Skin of body (tissue), 2 donors: Measurements from ENCODE around the gene SLC10A6. TPM values are rescaled to one million over a fixed set of nuclear protein-coding genes. Genes with fewer than 3 reads are reported as not detected.
"Not testable (repeated sequence)": the region's sequence is repeated elsewhere in the genome, so short reads cannot be mapped to it uniquely, and the experiment has no call there.

Experiments used
- DNase-seq: peaks from one replicate; lab custom pipeline; 2025; lab: John Stamatoyannopoulos, UW
- total RNA-seq: library from RNA; depleted of rRNA; stranded (reverse); fragments of >200 nt; gene quantifications from one replicate; pipeline ENCODE4 v1.2.3, GENCODE V29; 2014

The SLC10A6 gene
- 12.9 TPM for total RNA-seq

- DNase-seq, result no peak
These were observed at the start of gene SLC10A6 for GRCh38 chr4:86848732-86849619. Gene SLC10A6 (minus strand): TSS chr4:86849384. CDS start chr4:86849115, 269 bp downstream.

- no peak for DNase-seq
These were observed 49.4 kb upstream of the SLC10A6 start for GRCh38 chr4:86898562-86898961.

GRCh38 chr4:86896596-86896995 is 47.4 kb upstream of the SLC10A6 start:
- DNase-seq, result no peak

GRCh38 chr4:86895692-86896488 is 46.7 kb upstream of the SLC10A6 start:
- DNase-seq, result peak; percentile 33

GRCh38 chr4:86894455-86894854 is 45.3 kb upstream of the SLC10A6 start:
- no peak for DNase-seq

GRCh38 chr4:86893136-86893535 is 44.0 kb upstream of the SLC10A6 start:
- DNase-seq, result no peak

GRCh38 chr4:86892636-86892960 is 43.4 kb upstream of the SLC10A6 start:
- peak; percentile 15 for DNase-seq

- peak; percentile 49 for DNase-seq
These were observed 42.8 kb upstream of the SLC10A6 start, which contains the start of gene C4orf36 for GRCh38 chr4:86891762-86892635. Gene C4orf36 (minus strand): TSS chr4:86892422. CDS start chr4:86891520, 902 bp downstream.

- DNase-seq, result no peak
These were observed 41.6 kb upstream of the SLC10A6 start for GRCh38 chr4:86890790-86891189.

GRCh38 chr4:86879641-86880040 is 30.5 kb upstream of the SLC10A6 start:
- DNase-seq, result no peak

- no peak for DNase-seq
These were observed 29.5 kb upstream of the SLC10A6 start for GRCh38 chr4:86878640-86879039.

GRCh38 chr4:86876894-86877685 is 27.9 kb upstream of the SLC10A6 start:
- no peak for DNase-seq

- not testable (repeated sequence) for DNase-seq
These were observed 26.3 kb upstream of the SLC10A6 start for GRCh38 chr4:86875436-86875835.

GRCh38 chr4:86872135-86872534 is 23.0 kb upstream of the SLC10A6 start:
- no peak for DNase-seq

- no peak for DNase-seq
These were observed 21.4 kb upstream of the SLC10A6 start for GRCh38 chr4:86870442-86871069.

GRCh38 chr4:86857341-86858052 is 8.3 kb upstream of the SLC10A6 start:
- DNase-seq, result no peak

GRCh38 chr4:86856896-86857295 is 7.7 kb upstream of the SLC10A6 start:
- no peak for DNase-seq

- DNase-seq, result no peak
These were observed 6.4 kb upstream of the SLC10A6 start for GRCh38 chr4:86855572-86855971.

GRCh38 chr4:86853209-86853608 is 4.0 kb upstream of the SLC10A6 start:
- no peak for DNase-seq
